Activated naive CD4-positive, alpha-beta T cell (primary cell): Measurements from ENCODE around the gene KRTAP12-3.
"Not testable (repeated sequence)": the region's sequence is repeated elsewhere in the genome, so short reads cannot be mapped to it uniquely, and the experiment has no call there.

ENCODE experiments used
- DNase-seq, 4 experiments: peaks; one replicate each; lab custom pipeline; 2025; lab: John Stamatoyannopoulos, UW

The KRTAP12-3 gene

DNA sequence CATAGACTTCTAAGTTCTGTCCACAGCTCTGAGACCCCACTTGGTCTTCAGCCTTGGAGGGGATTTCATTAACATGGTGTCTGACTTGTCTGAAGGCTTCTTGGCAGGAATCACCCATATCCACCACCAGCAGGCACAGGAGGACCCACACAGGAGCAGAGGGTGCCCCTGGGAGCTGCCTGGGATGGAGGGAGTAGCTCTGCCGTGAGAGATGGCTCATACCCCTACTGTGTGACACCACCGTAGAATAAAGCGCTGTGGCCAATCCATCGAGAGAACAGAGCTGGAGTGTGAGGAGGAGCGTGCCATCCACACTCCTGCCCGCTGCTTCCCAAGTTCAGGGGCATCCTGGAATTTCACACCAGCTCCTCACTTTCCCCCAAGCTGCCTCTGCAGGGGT, 27.3 kb downstream of the KRTAP12-3 start:
- DNase-seq = not testable (repeated sequence)

DNA sequence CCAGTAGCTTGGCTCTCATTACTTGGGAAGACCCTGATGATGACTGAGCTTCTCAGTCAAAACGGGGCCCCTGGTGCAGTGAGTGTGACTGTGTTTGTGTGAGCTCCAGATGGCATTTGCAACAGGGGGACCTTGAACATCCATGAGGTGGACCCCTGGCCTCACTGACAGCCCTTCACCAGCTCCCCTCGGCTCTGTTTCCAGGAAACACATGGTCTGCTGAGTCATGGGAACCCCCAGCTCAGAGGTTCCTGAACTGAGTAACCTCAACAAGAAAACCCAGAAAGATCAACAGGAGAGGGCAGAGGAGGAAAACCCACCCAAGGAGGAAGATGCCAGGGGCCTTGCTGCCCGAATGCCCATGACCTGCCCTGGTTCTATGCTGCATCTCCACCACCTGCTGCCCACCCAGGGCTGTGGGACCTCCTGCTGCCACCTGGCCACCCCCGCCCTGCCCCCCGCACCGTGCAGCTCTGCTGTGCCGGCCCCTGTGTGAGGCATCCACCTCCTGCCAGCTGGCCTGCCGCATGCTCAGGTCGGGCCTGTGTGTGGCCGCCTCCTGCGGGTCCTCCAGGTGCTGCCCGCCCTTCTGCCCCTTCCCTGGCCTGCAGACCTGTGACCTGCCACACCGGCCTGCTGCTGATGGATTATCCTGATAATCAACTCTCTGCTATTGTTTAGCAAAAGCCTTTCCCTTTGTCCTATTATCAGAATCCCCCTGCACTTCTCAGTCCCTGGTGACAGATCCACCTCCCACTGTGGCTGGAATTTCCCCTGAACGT, 28.5 kb downstream of the KRTAP12-3 start:
- no peak for DNase-seq

GRCh38 chr21:44686843-44687561, 29.3 kb downstream of the KRTAP12-3 start:
- DNase-seq = no peak

- no peak for DNase-seq
Observed at GRCh38 chr21:44687671-44688070, 29.9 kb downstream of the KRTAP12-3 start.

DNA sequence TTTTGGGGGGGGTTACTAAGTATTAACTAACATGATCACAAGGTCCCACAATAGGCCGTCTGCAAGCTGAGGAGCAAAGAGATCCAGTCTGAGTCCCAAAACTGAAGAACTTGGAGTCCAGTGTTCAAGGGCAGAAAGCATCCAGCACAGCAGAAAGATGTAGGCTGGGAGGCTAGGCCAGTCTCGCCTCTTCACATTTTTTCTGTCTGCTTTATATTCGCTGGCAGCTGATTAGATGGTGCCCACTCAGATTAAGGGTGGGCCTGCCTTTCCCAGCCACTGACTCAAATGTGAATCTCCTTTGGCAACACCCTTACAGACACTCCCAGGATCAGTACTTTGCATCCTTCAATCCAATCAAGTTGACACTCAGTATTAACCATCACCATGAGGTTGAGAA, 32.0 kb downstream of the KRTAP12-3 start:
- DNase-seq = not testable (repeated sequence)

GRCh38 chr21:44691686-44692085, 34.0 kb downstream of the KRTAP12-3 start:
- no peak for DNase-seq

DNA sequence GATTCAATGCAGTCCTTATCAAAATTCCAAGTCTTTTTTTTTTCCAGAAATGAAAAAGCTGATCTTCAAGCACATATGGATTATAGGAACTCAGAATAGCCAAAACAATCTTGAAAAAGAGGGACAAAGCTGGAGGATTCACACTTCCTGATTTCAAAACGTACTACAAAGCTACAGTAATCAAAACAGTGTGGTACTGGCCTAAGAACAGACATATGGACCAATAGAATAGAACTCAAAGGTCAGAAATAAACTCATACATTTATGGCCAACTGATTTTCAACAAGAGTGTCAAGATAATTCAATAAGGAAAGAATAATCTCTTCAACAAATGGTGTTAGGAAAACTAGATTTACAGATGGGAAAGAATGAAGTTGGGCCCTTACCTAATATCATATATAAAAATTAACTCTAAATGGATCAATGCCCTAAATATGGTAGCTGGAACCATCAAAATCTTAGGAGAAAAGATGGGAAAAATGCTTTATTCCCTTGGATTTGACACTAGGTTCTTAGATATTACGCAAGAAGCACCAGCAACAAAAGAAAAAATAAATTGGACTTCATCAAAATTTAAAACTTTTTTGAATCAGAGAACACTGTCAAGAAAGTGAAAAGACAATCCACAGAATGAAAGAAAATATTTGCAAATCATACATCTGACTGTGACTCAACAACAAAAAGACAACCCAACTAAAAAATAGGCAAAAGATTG, 35.2 kb downstream of the KRTAP12-3 start:
- no peak for DNase-seq

GRCh38 chr21:44694776-44695175, 37.0 kb downstream of the KRTAP12-3 start:
- DNase-seq = no peak

DNA sequence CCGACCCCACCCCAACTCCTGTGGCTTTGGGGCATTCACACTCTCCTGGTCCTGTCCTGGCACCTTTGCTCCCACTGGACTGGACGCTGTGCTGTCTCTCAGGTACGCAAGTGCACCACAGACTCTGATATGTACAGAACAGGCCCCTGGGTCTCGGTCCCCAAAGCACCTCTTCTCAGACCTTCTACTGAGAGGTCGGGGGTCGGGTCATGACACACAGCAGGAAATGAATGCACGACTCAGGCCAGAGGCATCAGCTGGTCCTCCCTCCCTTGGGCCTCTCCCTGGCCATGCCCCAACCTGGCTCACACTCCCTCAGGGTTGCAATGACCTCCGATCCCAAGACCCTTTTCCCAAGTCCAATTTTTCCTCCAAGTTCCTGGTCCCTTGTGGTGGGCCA, 37.5 kb downstream of the KRTAP12-3 start:
- no peak for DNase-seq

- no peak for DNase-seq
Observed at GRCh38 chr21:44695641-44696040, 37.9 kb downstream of the KRTAP12-3 start.

- DNase-seq = no peak
Observed at GRCh38 chr21:44696572-44696971, 38.8 kb downstream of the KRTAP12-3 start.

GRCh38 chr21:44697172-44697810, 39.6 kb downstream of the KRTAP12-3 start, which contains the start of gene KRTAP10-12:
Gene KRTAP10-12 (plus strand): TSS chr21:44697172. CDS start chr21:44697202, 30 bp downstream.
- not testable (repeated sequence) for DNase-seq

GRCh38 chr21:44697811-44698734, 40.3 kb downstream of the KRTAP12-3 start:
- DNase-seq = no peak

GRCh38 chr21:44699502-44700001, 41.8 kb downstream of the KRTAP12-3 start:
- no peak for DNase-seq

DNA sequence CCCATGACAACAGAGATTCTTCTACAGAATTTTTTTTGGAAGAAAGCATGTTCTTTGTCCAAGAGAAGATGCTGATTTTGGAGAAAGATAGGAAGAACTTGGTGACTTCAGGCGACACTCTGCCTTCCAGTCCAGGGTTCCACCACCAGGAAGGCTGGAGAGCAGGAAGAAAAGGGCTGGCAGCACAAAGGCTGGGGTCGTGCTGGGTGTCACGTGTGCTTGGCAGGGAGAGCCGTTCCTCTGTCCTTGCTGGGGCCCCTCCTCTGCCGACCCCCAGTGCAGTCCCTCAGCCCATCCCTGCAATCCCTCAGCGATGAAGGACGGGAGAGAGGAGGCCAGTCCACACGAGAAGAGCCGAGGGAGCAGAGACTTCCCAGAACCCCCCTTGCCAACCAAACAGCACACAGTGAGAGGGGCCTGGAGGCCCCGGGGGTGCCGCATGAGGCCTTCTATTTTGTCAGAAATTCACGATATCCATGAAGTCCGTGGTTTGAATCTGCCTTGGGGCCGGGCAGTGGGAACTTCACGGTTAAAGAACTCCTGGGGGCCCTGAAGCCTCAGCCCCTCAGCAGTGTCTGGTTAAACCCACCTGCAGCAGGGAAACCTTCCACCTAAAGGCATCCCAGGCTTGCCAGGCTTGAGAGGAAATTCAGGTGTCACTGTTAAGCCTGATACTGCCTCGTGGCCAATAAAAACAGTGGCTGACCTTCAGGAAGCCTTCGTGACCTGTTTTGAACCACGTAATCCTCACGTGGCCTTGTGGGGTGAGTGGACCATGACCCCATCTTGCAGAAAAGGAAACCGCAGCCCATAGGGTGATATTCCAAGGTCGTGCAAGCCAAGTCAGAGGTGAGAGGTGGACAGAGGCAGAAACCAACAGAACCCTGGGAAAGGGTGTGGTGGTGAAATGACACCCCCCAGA, 42.6 kb downstream of the KRTAP12-3 start:
- no peak for DNase-seq

GRCh38 chr21:44701023-44701400, 43.3 kb downstream of the KRTAP12-3 start:
- DNase-seq = no peak

GRCh38 chr21:44701541-44701940, 43.8 kb downstream of the KRTAP12-3 start:
- DNase-seq = no peak

DNA sequence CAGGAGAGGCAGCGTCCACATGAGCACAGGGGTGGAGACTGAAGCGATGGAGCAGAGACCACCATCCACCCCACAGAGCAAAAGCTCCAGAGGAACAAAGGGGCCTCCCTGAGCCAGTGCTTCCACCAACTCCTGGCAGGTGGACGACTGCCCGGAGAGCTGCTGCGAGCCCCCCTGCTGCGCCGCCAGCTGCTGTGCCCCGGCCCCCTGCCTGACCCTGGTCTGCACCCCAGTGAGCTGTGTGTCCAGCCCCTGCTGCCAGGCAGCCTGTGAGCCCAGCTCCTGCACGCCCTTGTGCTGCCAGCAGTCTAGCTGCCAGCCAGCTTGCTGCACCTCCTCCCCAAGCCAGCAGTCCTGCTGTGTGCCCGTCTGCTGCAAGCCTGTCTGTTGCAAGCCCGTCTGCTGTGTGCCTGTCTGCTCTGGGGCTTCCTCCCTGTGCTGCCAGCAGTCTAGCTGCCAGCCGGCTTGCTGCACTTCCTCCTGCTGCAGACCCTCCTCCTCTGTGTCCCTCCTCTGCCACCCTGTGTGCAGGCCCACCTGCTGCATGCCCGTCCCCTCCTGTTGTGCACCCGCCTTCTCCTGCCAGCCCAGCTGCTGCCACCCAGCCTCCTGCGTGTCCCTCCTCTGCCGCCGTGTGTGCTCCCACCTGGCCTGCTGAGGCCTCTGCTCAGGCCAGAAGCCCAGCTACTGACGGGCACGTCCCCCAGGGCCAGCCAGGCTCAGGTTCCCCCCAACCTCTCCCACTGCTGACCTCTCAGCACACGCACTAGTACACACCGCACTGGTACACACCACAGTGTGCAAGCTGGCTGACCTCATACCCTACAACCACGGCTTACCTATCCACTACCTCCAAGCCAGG, 44.6 kb downstream of the KRTAP12-3 start:
- no peak for DNase-seq
